B cell (primary cell): ENCODE results near the gene SPATA20. TPM values are rescaled to one million over a fixed set of nuclear protein-coding genes. Genes with fewer than 3 reads are reported as not detected.

Experiments
- ATAC-seq: fragments of 200-7000 bp; cut with Tn5 transposase; one replicate; pipeline ENCODE4 v1.10.0; 2021; ENCODE audit warnings: low read depth, mild to moderate bottlenecking, moderate number of reproducible peaks, moderate library complexity
- CTCF ChIA-PET: fragments of 350-600 bp; sonication (Branson Sonifier 250); formaldehyde crosslinking; loops from one replicate; lab custom pipeline; 2021; ENCODE audit warnings: antibody characterized with exemption, inconsistent platforms; lab: Charles Lee
- POLR2A ChIA-PET: fragments of 350-600 bp; sonication (Branson Sonifier 250); formaldehyde crosslinking; loops from one replicate; lab custom pipeline; 2021; ENCODE audit warnings: antibody characterized with exemption; lab: Charles Lee
- DNase-seq: peaks from one replicate; pipeline ENCODE4 v3.0.0; 2013
- H2AFZ ChIP-seq: 2 replicates; pipeline ENCODE4 v1.6.1; 2012; ENCODE audit warnings: mild to moderate bottlenecking, low read depth, low read length; ENCODE audit not compliant: insufficient read depth, poor library complexity, severe bottlenecking
- H3K27ac ChIP-seq, 2 donors: 1 replicate in 1 of 2; 2 replicates in 1 of 2; pipeline ENCODE4 v1.5.1; 2012 to 2013; ENCODE audit warnings: low read length in 2 of 2, mild to moderate bottlenecking in 2 of 2, moderate library complexity in 1 of 2
- H3K27me3 ChIP-seq, 4 experiments: fragments of 200-600 bp in 1 of 4; sonication (generic) in 1 of 4; replicated peaks in 1 of 4; 1 replicate in 2 of 4; 2 replicates in 2 of 4; pipeline versions ENCODE4 v1.6.1 to v1.7.0; 2013 to 2016; ENCODE audit warnings: low read length in 3 of 4, mild to moderate bottlenecking in 2 of 4, mixed read lengths in 1 of 4, moderate library complexity in 1 of 4; ENCODE audit not compliant: insufficient read depth in 4 of 4, control insufficient read depth in 3 of 4; ENCODE audit errors: control extremely low read depth in 1 of 4
- H3K36me3 ChIP-seq, 2 experiments: replicated peaks in 1 of 2; 1 replicate in 1 of 2; 2 replicates in 1 of 2; pipeline versions ENCODE4 v1.6.1 to v1.7.1; 2013; ENCODE audit warnings: low read length in 1 of 2; ENCODE audit not compliant: insufficient read depth in 2 of 2, control insufficient read depth in 1 of 2; ENCODE audit errors: control extremely low read depth in 1 of 2, extremely low read depth in 1 of 2
- H3K4me1 ChIP-seq, 2 donors: fragments of 200-600 bp in 1 of 2; sonication (generic) in 1 of 2; 1 replicate in 1 of 2; 2 replicates in 1 of 2; pipeline versions ENCODE4 v1.5.1 to v1.6.1; 2013 to 2017; ENCODE audit warnings: low read length in 2 of 2; ENCODE audit not compliant: control insufficient read depth in 2 of 2, insufficient read depth in 2 of 2
- H3K4me2 ChIP-seq: replicated peaks from 2 replicates; pipeline ENCODE3; 2012; ENCODE audit warnings: mild to moderate bottlenecking, low read depth, low read length; ENCODE audit not compliant: poor library complexity, severe bottlenecking
- H3K4me3 ChIP-seq, 5 experiments: fragments of 200-600 bp in 1 of 5; sonication (generic) in 1 of 5; 1 replicate in 3 of 5; 2 replicates in 2 of 5; pipeline versions ENCODE4 v1.5.1 to v1.7.0; 2011 to 2016; ENCODE audit warnings: low read length in 4 of 5, mild to moderate bottlenecking in 4 of 5, low read depth in 2 of 5, control low read depth in 1 of 5, moderate library complexity in 1 of 5; ENCODE audit not compliant: insufficient read depth in 1 of 5; ENCODE audit errors: control extremely low read depth in 1 of 5, extremely low read depth in 1 of 5
- H3K79me2 ChIP-seq: fragments of 200-600 bp; sonication (generic); one replicate; pipeline ENCODE4 v1.6.0; 2016; ENCODE audit warnings: low read length; ENCODE audit not compliant: control insufficient read depth, insufficient read depth
- H3K9ac ChIP-seq: fragments of 200-600 bp; sonication (generic); 2 replicates; pipeline ENCODE4 v1.6.1; 2017; ENCODE audit warnings: mild to moderate bottlenecking, low read length, moderate library complexity
- H3K9me3 ChIP-seq, 3 donors: one replicate each; pipeline versions ENCODE4 v1.6.1 to v1.7.1; 2013; ENCODE audit warnings: low read length in 2 of 3; ENCODE audit not compliant: control insufficient read depth in 2 of 3, insufficient read depth in 1 of 3; ENCODE audit errors: control extremely low read depth in 1 of 3
- H4K20me1 ChIP-seq: 2 replicates; pipeline ENCODE4 v1.6.0; 2012; ENCODE audit warnings: mild to moderate bottlenecking, low read length; ENCODE audit not compliant: insufficient read depth, control insufficient read depth, poor library complexity, severe bottlenecking
- H3K27ac Mint-ChIP-seq: one replicate; pipeline ENCODE4 v1.8.0; 2021; ENCODE audit warnings: mixed read lengths
- H3K27me3 Mint-ChIP-seq: one replicate; pipeline ENCODE4 v1.8.0; 2021; ENCODE audit warnings: mixed read lengths
- H3K4me1 Mint-ChIP-seq: one replicate; pipeline ENCODE4 v1.8.0; 2021; ENCODE audit warnings: mixed read lengths
- H3K4me3 Mint-ChIP-seq: one replicate; pipeline ENCODE4 v1.8.0; 2021; ENCODE audit warnings: mixed read lengths
- H3K9me3 Mint-ChIP-seq: one replicate; pipeline ENCODE4 v1.8.0; 2022; ENCODE audit warnings: mixed read lengths; ENCODE audit not compliant: insufficient read depth
- CTCF ChIP-seq: fragments of 200-600 bp; IDR thresholded peaks from one replicate; pipeline ENCODE4 v1.8.0; 2022; ENCODE audit warnings: antibody characterized with exemption, mild to moderate bottlenecking
- EZH2 ChIP-seq: IDR thresholded peaks from 2 replicates; pipeline ENCODE4 v1.6.1; 2012; ENCODE audit warnings: borderline replicate concordance, low read depth, mild to moderate bottlenecking, moderate library complexity, low read length; ENCODE audit not compliant: insufficient read depth, poor library complexity, severe bottlenecking
- WGBS: methylation state at CpG from one replicate; pipeline ENCODE4 v1.1.5; 2013; ENCODE audit warnings: missing lambda C conversion rate; ENCODE audit not compliant: insufficient coverage; 5-methylcytosine and 5-hydroxymethylcytosine counted together
- intact Hi-C: fragments of 100-400 bp; cut with micrococcal nuclease; formaldehyde crosslinking; loops from one replicate; pipeline ENCODE4 v1.10.0; 2022
- polyA plus RNA-seq: library from polyadenylated mRNA; depleted of rRNA; stranded (reverse); fragments of >200 nt; gene quantifications from 2 replicates; pipeline ENCODE4 v1.2.3, GENCODE V29; 2012
- total RNA-seq, 2 donors: library from RNA; stranded (reverse); fragments of 120-200 nt in 1 of 2; gene quantifications; 1 replicate in 1 of 2; 2 replicates in 1 of 2; pipeline versions ENCODE4 v1.2.3 to v1.2.4, GENCODE V29; 2013 to 2022

Gene SPATA20
- total and polyA plus RNA-seq, 2 donors (not counting 1 experiment from before 2014, with no cell fraction given), result 61.7 to 68.5 TPM

- Histone ChIP-seq H3K9me3 (peaks cover 0 to 3% (median 0%) of the 10 kb centered on the region in 3 donors), H3K4me3 (no peak overlapping the region), H3K9ac (no peak overlapping the region), H3K4me1 (no peaks in the 10 kb centered on the region), H3K27ac (no peak overlapping the region), H2AFZ (no peak overlapping the region), H3K4me2 (no peak overlapping the region), H3K79me2 (no peaks in the 10 kb centered on the region), H4K20me1 (no peaks in the 10 kb centered on the region), H3K27me3 (peaks cover 0 to 3% (median 0%) of the 10 kb centered on the region in 4 experiments), H3K36me3 (no peaks in the 10 kb centered on the region)
- no peak for TF ChIP-seq CTCF
- no peak for TF ChIP-seq EZH2
- no peak overlapping the region for H3K27ac Mint-ChIP-seq
- DNase-seq (no peak), ATAC-seq (no peak)
- H3K4me3 Mint-ChIP-seq, result no peak overlapping the region
- POLR2A ChIA-PET, result no interaction called here
- CTCF ChIA-PET, result no interaction called here
- WGBS, result 92% methylated on average over 9 of the region's 9 CpGs
- intact Hi-C loops, result no loop called here
- H3K9me3 Mint-ChIP-seq, result no peaks in the 10 kb centered on the region
- no peaks in the 10 kb centered on the region for H3K4me1 Mint-ChIP-seq
- H3K27me3 Mint-ChIP-seq, result peaks cover 24% of the 10 kb centered on the region
These were observed 39.7 kb downstream of the SPATA20 start for GRCh38 chr17:50586421-50587247.

- 95% methylated on average over 5 of the region's 9 CpGs for WGBS
These were observed 40.6 kb downstream of the SPATA20 start for GRCh38 chr17:50587571-50587970.

More at GRCh38 chr17:50587571-50587970, 40.6 kb downstream of the SPATA20 start:
- no peak overlapping the region for H3K4me2 ChIP-seq
- peaks cover 20% of the 10 kb centered on the region for H3K27me3 Mint-ChIP-seq
- peaks cover 0 to 3% (median 0%) of the 10 kb centered on the region in 4 experiments for H3K27me3 ChIP-seq
- no peak overlapping the region for H2AFZ ChIP-seq
- DNase-seq (no peak), ATAC-seq (no peak)
- no peak overlapping the region for H3K27ac Mint-ChIP-seq
- POLR2A ChIA-PET, result no interaction called here
- no peak overlapping the region for H3K9ac ChIP-seq
- H3K27ac ChIP-seq, result no peak overlapping the region
- no peaks in the 10 kb centered on the region for H3K4me1 Mint-ChIP-seq
- intact Hi-C loops, result no loop called here
- CTCF ChIA-PET, result interaction anchor here (0.7 kb wide), 1 partner anchor 1975 kb away, joined by 3 read pairs; no protein-coding TSS in a partner anchor
- H3K4me1 ChIP-seq, result no peaks in the 10 kb centered on the region
- no peaks in the 10 kb centered on the region for H3K9me3 Mint-ChIP-seq
- TF ChIP-seq CTCF, result no peak
- TF ChIP-seq EZH2, result no peak
- H3K9me3 ChIP-seq, result peaks cover 0 to 3% (median 0%) of the 10 kb centered on the region in 3 donors
- H3K4me3 Mint-ChIP-seq, result no peak overlapping the region
- no peaks in the 10 kb centered on the region for H3K79me2 ChIP-seq
- H4K20me1 ChIP-seq, result no peaks in the 10 kb centered on the region
- no peak overlapping the region for H3K4me3 ChIP-seq
- H3K36me3 ChIP-seq, result no peaks in the 10 kb centered on the region
